H1 (cell line): ENCODE measurements around the gene TPRX1. TPM values are rescaled to one million over a fixed set of nuclear protein-coding genes. Genes with fewer than 3 reads are reported as not detected.

Experiments
- GABPA ChIP-seq: IDR thresholded peaks from 2 replicates; pipeline ENCODE4 v1.6.1; 2011; ENCODE audit warnings: mild to moderate bottlenecking, low read length, moderate library complexity, borderline replicate concordance; ENCODE audit not compliant: insufficient read depth
- HDAC6 ChIP-seq: IDR thresholded peaks from one replicate; pipeline ENCODE4 v1.7.1; 2012; ENCODE audit warnings: low read depth, mild to moderate bottlenecking, inconsistent platforms, low read length, moderate library complexity
- KDM5A ChIP-seq: fragments of 200-600 bp; IDR thresholded peaks from 2 replicates; pipeline ENCODE4 v1.7.1; 2012; ENCODE audit warnings: mild to moderate bottlenecking, low read length, inconsistent platforms, mixed read lengths
- SRF ChIP-seq: IDR thresholded peaks from 2 replicates; pipeline ENCODE4 v1.6.1; 2011; ENCODE audit warnings: mild to moderate bottlenecking, low read depth, low read length, moderate library complexity
- YY1 ChIP-seq: IDR thresholded peaks from 2 replicates; pipeline ENCODE4 v1.6.1; 2011; ENCODE audit warnings: low read depth, mild to moderate bottlenecking, low read length
- ZNF274 ChIP-seq: IDR thresholded peaks from 2 replicates; pipeline ENCODE4 v1.7.0; 2012; ENCODE audit warnings: low read length, borderline replicate concordance; ENCODE audit errors: extremely low read depth
- polyA plus RNA-seq, 7 experiments: library from polyadenylated mRNA; depleted of rRNA in 3 of 7; stranded (reverse) in 5 of 7; unstranded in 2 of 7; fragments of >200 nt in 5 of 7; fragments of 200-250 nt in 2 of 7; gene quantifications; 1 replicate in 5 of 7; 2 replicates in 1 of 7; 4 replicates in 1 of 7; pipeline versions ENCODE4 v1.2.1 to v1.2.3, GENCODE V29; 2011 to 2013; ENCODE audit warnings: missing spikeins in 2 of 7, mixed read lengths in 2 of 7
- total RNA-seq: library from RNA; stranded (reverse); fragmentation: NEBNext Ultra II Directional; extraction: Animal tissue kit (Norgen Biotek cat#: 25700); gene quantifications from 2 replicates; pipeline ENCODE4 v1.2.1, GENCODE V29; 2021
- TF ChIP-seq, protein P1 (sequence below): fragments of 300-600 bp; sonication (generic); IDR thresholded peaks from 2 replicates; pipeline ENCODE4 v1.7.1; 2012; ENCODE audit warnings: low read length, moderate library complexity, mild to moderate bottlenecking, inconsistent platforms; ENCODE audit not compliant: insufficient replicate concordance
- TF ChIP-seq, protein P2 (sequence below), 3 experiments: IDR thresholded peaks; 1 replicate in 2 of 3; 2 replicates in 1 of 3; pipeline versions ENCODE4 v1.5.1 to v1.6.1; 2011; ENCODE audit warnings: low read length in 3 of 3, mild to moderate bottlenecking in 3 of 3, inconsistent platforms in 2 of 3, low read depth in 1 of 3, moderate library complexity in 1 of 3; ENCODE audit not compliant: insufficient read depth in 1 of 3; ENCODE audit errors: control extremely low read depth in 1 of 3

Gene TPRX1
- total and polyA plus RNA-seq, 2 of the 8 experiments (the other 6 are each of a cell fraction or from before 2014, with no cell fraction given) = 0.03 TPM; not detected in 1

GRCh38 chr19:47752440-47753211 is 51.7 kb downstream of the TPRX1 start (continued):
- TF ChIP-seq, protein P1, sequence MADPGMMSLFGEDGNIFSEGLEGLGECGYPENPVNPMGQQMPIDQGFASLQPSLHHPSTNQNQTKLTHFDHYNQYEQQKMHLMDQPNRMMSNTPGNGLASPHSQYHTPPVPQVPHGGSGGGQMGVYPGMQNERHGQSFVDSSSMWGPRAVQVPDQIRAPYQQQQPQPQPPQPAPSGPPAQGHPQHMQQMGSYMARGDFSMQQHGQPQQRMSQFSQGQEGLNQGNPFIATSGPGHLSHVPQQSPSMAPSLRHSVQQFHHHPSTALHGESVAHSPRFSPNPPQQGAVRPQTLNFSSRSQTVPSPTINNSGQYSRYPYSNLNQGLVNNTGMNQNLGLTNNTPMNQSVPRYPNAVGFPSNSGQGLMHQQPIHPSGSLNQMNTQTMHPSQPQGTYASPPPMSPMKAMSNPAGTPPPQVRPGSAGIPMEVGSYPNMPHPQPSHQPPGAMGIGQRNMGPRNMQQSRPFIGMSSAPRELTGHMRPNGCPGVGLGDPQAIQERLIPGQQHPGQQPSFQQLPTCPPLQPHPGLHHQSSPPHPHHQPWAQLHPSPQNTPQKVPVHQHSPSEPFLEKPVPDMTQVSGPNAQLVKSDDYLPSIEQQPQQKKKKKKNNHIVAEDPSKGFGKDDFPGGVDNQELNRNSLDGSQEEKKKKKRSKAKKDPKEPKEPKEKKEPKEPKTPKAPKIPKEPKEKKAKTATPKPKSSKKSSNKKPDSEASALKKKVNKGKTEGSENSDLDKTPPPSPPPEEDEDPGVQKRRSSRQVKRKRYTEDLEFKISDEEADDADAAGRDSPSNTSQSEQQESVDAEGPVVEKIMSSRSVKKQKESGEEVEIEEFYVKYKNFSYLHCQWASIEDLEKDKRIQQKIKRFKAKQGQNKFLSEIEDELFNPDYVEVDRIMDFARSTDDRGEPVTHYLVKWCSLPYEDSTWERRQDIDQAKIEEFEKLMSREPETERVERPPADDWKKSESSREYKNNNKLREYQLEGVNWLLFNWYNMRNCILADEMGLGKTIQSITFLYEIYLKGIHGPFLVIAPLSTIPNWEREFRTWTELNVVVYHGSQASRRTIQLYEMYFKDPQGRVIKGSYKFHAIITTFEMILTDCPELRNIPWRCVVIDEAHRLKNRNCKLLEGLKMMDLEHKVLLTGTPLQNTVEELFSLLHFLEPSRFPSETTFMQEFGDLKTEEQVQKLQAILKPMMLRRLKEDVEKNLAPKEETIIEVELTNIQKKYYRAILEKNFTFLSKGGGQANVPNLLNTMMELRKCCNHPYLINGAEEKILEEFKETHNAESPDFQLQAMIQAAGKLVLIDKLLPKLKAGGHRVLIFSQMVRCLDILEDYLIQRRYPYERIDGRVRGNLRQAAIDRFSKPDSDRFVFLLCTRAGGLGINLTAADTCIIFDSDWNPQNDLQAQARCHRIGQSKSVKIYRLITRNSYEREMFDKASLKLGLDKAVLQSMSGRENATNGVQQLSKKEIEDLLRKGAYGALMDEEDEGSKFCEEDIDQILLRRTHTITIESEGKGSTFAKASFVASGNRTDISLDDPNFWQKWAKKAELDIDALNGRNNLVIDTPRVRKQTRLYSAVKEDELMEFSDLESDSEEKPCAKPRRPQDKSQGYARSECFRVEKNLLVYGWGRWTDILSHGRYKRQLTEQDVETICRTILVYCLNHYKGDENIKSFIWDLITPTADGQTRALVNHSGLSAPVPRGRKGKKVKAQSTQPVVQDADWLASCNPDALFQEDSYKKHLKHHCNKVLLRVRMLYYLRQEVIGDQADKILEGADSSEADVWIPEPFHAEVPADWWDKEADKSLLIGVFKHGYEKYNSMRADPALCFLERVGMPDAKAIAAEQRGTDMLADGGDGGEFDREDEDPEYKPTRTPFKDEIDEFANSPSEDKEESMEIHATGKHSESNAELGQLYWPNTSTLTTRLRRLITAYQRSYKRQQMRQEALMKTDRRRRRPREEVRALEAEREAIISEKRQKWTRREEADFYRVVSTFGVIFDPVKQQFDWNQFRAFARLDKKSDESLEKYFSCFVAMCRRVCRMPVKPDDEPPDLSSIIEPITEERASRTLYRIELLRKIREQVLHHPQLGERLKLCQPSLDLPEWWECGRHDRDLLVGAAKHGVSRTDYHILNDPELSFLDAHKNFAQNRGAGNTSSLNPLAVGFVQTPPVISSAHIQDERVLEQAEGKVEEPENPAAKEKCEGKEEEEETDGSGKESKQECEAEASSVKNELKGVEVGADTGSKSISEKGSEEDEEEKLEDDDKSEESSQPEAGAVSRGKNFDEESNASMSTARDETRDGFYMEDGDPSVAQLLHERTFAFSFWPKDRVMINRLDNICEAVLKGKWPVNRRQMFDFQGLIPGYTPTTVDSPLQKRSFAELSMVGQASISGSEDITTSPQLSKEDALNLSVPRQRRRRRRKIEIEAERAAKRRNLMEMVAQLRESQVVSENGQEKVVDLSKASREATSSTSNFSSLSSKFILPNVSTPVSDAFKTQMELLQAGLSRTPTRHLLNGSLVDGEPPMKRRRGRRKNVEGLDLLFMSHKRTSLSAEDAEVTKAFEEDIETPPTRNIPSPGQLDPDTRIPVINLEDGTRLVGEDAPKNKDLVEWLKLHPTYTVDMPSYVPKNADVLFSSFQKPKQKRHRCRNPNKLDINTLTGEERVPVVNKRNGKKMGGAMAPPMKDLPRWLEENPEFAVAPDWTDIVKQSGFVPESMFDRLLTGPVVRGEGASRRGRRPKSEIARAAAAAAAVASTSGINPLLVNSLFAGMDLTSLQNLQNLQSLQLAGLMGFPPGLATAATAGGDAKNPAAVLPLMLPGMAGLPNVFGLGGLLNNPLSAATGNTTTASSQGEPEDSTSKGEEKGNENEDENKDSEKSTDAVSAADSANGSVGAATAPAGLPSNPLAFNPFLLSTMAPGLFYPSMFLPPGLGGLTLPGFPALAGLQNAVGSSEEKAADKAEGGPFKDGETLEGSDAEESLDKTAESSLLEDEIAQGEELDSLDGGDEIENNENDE = no peak
- TF ChIP-seq HDAC6 (no peak), ZNF274 (no peak), GABPA (no peak), SRF (no peak), KDM5A (no peak), YY1 (no peak)
- TF ChIP-seq, protein P2, sequence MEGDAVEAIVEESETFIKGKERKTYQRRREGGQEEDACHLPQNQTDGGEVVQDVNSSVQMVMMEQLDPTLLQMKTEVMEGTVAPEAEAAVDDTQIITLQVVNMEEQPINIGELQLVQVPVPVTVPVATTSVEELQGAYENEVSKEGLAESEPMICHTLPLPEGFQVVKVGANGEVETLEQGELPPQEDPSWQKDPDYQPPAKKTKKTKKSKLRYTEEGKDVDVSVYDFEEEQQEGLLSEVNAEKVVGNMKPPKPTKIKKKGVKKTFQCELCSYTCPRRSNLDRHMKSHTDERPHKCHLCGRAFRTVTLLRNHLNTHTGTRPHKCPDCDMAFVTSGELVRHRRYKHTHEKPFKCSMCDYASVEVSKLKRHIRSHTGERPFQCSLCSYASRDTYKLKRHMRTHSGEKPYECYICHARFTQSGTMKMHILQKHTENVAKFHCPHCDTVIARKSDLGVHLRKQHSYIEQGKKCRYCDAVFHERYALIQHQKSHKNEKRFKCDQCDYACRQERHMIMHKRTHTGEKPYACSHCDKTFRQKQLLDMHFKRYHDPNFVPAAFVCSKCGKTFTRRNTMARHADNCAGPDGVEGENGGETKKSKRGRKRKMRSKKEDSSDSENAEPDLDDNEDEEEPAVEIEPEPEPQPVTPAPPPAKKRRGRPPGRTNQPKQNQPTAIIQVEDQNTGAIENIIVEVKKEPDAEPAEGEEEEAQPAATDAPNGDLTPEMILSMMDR (IDR thresholded peaks at IDR 0.05; ENCODE audit: control extremely low read depth in 1 of 3, insufficient read depth in 1 of 3, low read depth in 1 of 3, low read length in 3 of 3) = no peak
